Fibroblast of villous mesenchyme (primary cell): ENCODE measurements around the gene RAB40C. TPM values are rescaled to one million over a fixed set of nuclear protein-coding genes. Genes with fewer than 3 reads are reported as not detected.
A peak's percentile ranks its signal among the peaks of the same experiment; 100 is the strongest.

Experiments used
- DNase-seq: peaks from one replicate; pipeline ENCODE4 v3.0.0-alpha.2; 2010; ENCODE audit warnings: low read depth
- H3K4me3 ChIP-seq: 2 replicates; pipeline ENCODE4 v1.5.1; 2011; ENCODE audit warnings: low read depth, mild to moderate bottlenecking, low read length
- CTCF ChIP-seq: IDR thresholded peaks from 2 replicates; pipeline ENCODE4 v1.5.1; 2012; ENCODE audit warnings: low read depth, mild to moderate bottlenecking, low read length; ENCODE audit not compliant: insufficient read depth
- total RNA-seq: library from RNA; depleted of rRNA; stranded (reverse); fragments of >200 nt; gene quantifications from 2 replicates; pipeline ENCODE4 v1.2.3, GENCODE V29; 2012

Gene RAB40C
- total RNA-seq, 1 donor = 9.9 TPM

DNA sequence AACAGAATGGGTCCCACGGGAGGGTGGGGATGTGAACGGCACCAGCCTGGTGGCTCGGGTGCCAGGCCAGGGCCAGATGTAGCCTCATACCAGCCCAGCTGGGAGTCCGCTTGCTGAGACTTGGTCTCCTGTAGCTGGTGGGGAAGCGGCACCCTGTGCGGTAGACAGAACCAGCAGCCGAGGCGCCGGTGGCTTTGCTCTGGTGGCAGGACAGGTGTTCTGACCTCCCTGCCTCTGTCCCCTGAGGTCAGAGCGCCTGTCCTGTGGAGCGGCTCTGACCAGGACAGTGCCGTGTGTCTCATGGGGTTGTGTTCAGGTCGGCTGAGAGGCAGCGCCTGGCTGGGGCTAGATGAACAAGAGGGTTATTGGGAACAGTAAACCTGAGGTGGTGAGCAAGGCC lies 20.1 kb downstream of the RAB40C start:
- no peak for DNase-seq
- no peak for TF ChIP-seq CTCF
- H3K4me3 ChIP-seq = no peak overlapping the region

DNA sequence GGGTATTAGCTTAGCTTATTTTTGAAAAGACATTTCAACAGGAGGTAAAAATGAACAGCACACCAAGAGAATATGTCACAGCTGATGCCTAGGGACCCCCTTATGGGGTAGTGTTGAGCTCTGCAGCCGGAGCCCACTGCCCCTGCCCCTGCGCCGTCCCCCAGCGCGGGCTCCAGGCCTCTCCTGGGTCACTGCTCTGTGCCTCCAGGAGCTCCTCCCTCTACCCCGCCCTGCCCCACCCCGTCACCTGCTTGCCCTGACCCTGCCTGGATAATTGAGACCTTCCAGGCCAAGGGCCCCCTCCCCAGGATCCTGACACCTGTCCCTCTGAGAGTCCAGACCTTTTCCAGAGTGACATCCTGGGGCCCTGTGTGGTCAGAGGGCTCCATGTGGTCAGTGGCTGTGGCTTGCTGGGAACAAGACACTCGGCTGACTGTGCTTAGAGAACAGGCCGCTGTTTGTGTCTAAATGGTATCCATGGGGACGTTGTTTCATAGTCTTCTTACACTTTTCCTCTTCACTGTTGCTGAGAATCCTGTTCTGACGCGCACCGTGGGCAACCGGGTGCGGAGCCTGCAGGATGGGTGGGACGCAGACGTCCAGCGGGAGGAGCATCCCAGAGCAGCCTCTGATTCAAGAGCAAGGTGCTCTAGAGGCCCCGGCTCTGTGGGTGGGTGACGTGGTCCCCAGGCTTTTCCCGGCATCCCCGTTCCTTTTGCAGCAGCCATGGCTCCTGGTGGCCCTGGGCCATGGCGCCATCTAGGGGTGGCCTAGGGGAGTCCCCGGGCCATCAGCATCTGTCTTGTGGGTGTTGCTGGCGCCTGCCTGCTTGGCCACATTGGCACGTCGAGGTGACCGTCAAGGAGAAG lies 20.9 kb downstream of the RAB40C start:
- peak; percentile 69 for TF ChIP-seq CTCF
- no peak for DNase-seq
- H3K4me3 ChIP-seq = no peak overlapping the region

GRCh38 chr16:615122-615521 lies 25.3 kb downstream of the RAB40C start:
- TF ChIP-seq CTCF = no peak
- no peak overlapping the region for H3K4me3 ChIP-seq
- DNase-seq = no peak

DNA sequence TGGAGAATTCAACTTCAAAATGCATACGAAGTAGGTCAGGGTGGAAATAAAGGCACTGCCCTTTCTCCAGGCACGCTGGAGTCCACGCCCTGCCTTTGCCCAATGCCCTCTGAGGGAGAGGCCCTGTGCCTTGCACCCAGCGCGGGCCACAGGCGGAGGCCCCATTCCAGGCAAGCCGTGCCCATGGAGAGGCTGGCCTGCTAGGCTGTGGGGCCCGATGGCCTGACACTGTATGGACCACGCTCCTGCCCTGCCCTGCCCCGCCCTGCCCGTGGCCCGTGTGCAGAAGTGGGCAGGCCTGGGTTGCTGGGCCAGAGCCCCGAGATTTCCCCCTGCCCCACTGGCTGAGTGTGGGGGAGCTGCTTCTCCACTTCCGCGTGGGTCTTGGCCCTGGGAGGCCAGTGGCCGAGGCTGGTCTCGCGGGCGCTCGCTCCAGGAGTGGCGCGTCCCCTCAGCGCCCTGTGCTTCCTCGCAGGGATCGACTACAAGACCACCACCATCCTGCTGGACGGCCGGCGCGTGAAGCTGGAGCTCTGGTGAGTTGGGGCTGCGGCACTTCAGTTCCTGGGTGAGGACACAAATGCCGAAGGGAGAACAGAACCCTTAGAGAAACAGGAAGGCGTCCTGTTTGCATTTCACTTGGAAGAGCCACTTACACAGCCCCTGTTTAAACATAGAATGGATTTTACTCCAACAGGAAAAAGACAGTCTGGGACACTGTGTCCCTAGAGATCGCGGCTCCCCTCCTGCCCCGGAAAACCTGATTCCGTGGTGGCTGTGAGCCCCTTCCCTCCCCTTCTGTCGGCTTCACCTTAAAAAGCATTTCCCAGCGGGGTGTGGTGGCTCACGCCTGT lies 27.1 kb downstream of the RAB40C start:
- H3K4me3 ChIP-seq = no peak overlapping the region
- TF ChIP-seq CTCF = no peak
- DNase-seq = no peak

GRCh38 chr16:617855-618254 lies 28.0 kb downstream of the RAB40C start:
- no peak for TF ChIP-seq CTCF
- no peak for DNase-seq

DNA sequence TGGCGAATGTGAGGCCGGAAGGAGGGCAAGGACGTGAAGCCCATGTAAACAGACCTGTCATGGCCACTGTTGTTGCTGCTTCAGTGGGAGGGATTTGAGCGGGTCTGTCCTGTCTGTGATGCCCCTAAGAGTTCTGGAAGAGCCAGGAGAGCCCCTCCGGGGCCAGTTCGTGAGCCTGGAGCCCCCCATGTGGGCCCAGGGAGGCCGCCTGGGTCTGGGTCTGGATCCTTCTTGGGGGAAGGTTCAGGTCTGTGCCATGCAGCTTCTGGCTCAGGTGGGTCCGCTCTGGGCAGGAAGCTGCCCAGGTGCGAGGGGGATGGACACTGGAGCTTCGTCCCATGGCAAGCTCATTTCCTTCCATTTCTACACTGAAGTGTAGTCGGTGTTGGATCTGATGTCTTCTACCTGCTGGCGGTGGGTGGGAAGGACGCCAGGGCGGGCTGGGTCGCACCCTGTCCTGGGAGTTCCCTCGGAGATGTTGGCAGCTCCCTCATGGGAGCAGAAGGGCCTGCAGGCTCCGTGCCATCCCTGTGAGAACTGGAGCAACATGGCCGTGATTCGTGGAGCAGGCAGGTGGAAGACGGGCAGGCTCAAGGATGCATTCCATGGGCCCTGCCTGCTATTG lies 29.7 kb downstream of the RAB40C start:
- TF ChIP-seq CTCF = no peak
- DNase-seq = no peak

More at GRCh38 chr16:617855-618254, 28.0 kb downstream of the RAB40C start:
- no peak overlapping the region for H3K4me3 ChIP-seq

More for the DNA sequence above, 29.7 kb downstream of the RAB40C start:
- no peak overlapping the region for H3K4me3 ChIP-seq
